PC-3 (cell line): ENCODE results near the gene CNTN4. TPM values are rescaled to one million over a fixed set of nuclear protein-coding genes. Genes with fewer than 3 reads are reported as not detected.

Source experiments
- ATAC-seq: fragments of 200-7000 bp; cut with Tn5 transposase; 2 replicates; pipeline ENCODE4 v1.9.1; 2020; ENCODE audit warnings: mild to moderate bottlenecking, moderate library complexity
- BruUV-seq: library from RNA; stranded (reverse); fragments of 400-500 nt; replicated peaks from 2 replicates; lab custom pipeline; 2021; lab: Mats Ljungman, UMichigan
- CTCF ChIA-PET: fragments of 300-600 bp; sonication (Branson Sonifier 250); formaldehyde crosslinking; loops from one replicate; lab custom pipeline; 2022; ENCODE audit warnings: antibody characterized with exemption; lab: Charles Lee
- POLR2A ChIA-PET: fragments of 300-600 bp; sonication (Branson Sonifier 250); formaldehyde crosslinking; loops from one replicate; lab custom pipeline; 2022; ENCODE audit warnings: antibody characterized with exemption; ENCODE audit not compliant: unreplicated experiment; lab: Charles Lee
- DNase-seq: peaks from one replicate; pipeline ENCODE4 v3.0.0-alpha.2; 2015
- H2AFZ ChIP-seq: fragments of 300-600 bp; sonication (generic); 2 replicates; pipeline ENCODE4 v1.6.0; 2016; ENCODE audit warnings: antibody characterized with exemption, low read length
- H3F3A ChIP-seq: fragments of 300-600 bp; sonication (generic); one replicate; pipeline ENCODE4 v1.6.0; 2017; ENCODE audit warnings: antibody characterized with exemption, low read length, control low read depth, mild to moderate bottlenecking; ENCODE audit not compliant: unreplicated experiment
- H3K27ac ChIP-seq: fragments of 300-600 bp; sonication (generic); 2 replicates; pipeline ENCODE4 v1.5.1; 2016; ENCODE audit warnings: mild to moderate bottlenecking, low read length
- H3K27me3 ChIP-seq: fragments of 300-600 bp; sonication (generic); 2 replicates; pipeline ENCODE4 v1.6.1; 2016; ENCODE audit warnings: low read length, mixed read lengths
- H3K36me3 ChIP-seq: fragments of 300-600 bp; sonication (generic); 2 replicates; pipeline ENCODE4 v1.6.1; 2016; ENCODE audit warnings: low read depth, mixed run types, low read length, mixed read lengths
- H3K4me1 ChIP-seq: fragments of 300-600 bp; sonication (generic); 2 replicates; pipeline ENCODE4 v1.5.1; 2016; ENCODE audit warnings: low read length; ENCODE audit not compliant: insufficient read depth
- H3K4me2 ChIP-seq: fragments of 300-600 bp; sonication (generic); 2 replicates; pipeline ENCODE4 v1.6.0; 2016; ENCODE audit warnings: low read length
- H3K4me3 ChIP-seq: fragments of 300-600 bp; sonication (generic); 2 replicates; pipeline ENCODE4 v1.5.1; 2016; ENCODE audit warnings: mild to moderate bottlenecking, low read length, mixed read lengths
- H3K79me2 ChIP-seq: fragments of 300-600 bp; sonication (generic); 2 replicates; pipeline ENCODE4 v1.6.1; 2017; ENCODE audit warnings: low read length, mixed read lengths
- H3K9ac ChIP-seq: fragments of 300-600 bp; sonication (generic); 2 replicates; pipeline ENCODE4 v1.6.0; 2016; ENCODE audit warnings: mild to moderate bottlenecking, low read length
- H3K9me2 ChIP-seq: fragments of 300-600 bp; sonication (generic); replicated peaks from 2 replicates; pipeline ENCODE4 v1.6.1; 2016; ENCODE audit warnings: mixed run types, low read length, mixed read lengths
- H3K9me3 ChIP-seq: fragments of 300-600 bp; sonication (generic); 2 replicates; pipeline ENCODE4 v1.6.1; 2016; ENCODE audit warnings: low read length, mixed read lengths
- H4K20me1 ChIP-seq: fragments of 300-600 bp; sonication (generic); 2 replicates; pipeline ENCODE4 v1.6.1; 2016; ENCODE audit warnings: low read length, mixed read lengths
- EZH2 ChIP-seq: fragments of 300-600 bp; sonication (generic); IDR thresholded peaks from one replicate; pipeline ENCODE4 v1.6.1; 2017; ENCODE audit warnings: antibody characterized with exemption, mild to moderate bottlenecking, low read length; ENCODE audit not compliant: unreplicated experiment
- EZH2phosphoT487 ChIP-seq: fragments of 300-600 bp; sonication (generic); IDR thresholded peaks from 2 replicates; pipeline ENCODE4 v1.6.1; 2018; ENCODE audit warnings: mild to moderate bottlenecking, antibody characterized with exemption, low read length, borderline replicate concordance
- intact Hi-C: fragments of 100-400 bp; cut with micrococcal nuclease; formaldehyde crosslinking; loops from 2 replicates; pipeline ENCODE4 v1.9.0; 2023
- total RNA-seq: library from RNA; depleted of rRNA; stranded (reverse); fragments of >200 nt; gene quantifications from 2 replicates; pipeline ENCODE4 v1.2.3, GENCODE V29; 2014
- TF ChIP-seq, protein P1 (sequence below): fragments of 300-600 bp; sonication (generic); conservative IDR thresholded peaks from 2 replicates; pipeline ENCODE4 v1.5.1; 2017; ENCODE audit warnings: antibody characterized with exemption, low read depth, mild to moderate bottlenecking, low read length

The CNTN4 gene
- total RNA-seq, 1 experiment from 2014 or later, result not detected

DNA sequence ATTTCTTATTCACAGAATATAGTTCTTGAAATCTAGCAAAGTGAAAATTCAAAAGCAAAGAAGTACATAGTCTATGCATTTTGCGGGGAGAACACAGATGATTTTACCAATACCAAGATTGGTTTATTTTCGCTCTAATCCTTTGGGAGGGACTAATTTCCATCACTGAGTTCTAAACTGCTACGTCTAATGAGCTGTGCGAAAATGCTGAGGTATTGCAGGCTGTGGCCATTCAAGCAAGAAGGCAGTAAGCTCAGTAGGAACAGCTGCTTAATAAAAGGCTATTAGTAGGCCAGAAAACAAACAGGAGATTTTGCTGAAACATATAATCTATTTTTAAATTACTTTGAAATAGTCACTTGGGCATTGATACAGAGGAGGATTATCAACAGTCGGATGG lies 379.0 kb downstream of the CNTN4 start:
- Histone ChIP-seq H3K9me3 (peaks cover 17% of the 10 kb centered on the region; the same call in 1 of the 2 replicates), H4K20me1 (no peaks in the 10 kb centered on the region), H3K4me2 (no peak overlapping the region), H3K36me3 (no peaks in the 10 kb centered on the region), H3K27ac (no peak overlapping the region), H3K4me3 (no peak overlapping the region), H2AFZ (no peak overlapping the region), H3K27me3 (no peaks in the 10 kb centered on the region), H3K4me1 (no peaks in the 10 kb centered on the region), H3K9ac (no peak overlapping the region), H3F3A (no peaks in the 10 kb centered on the region), H3K79me2 (no peaks in the 10 kb centered on the region), H3K9me2 (no peaks in the 10 kb centered on the region)
- POLR2A ChIA-PET, result no interaction called here
- intact Hi-C loops, result no loop called here
- no peak for ATAC-seq
- BruUV-seq, result no TSS peak
- CTCF ChIA-PET, result no interaction called here
- DNase-seq, result no peak
- TF ChIP-seq, protein P1, sequence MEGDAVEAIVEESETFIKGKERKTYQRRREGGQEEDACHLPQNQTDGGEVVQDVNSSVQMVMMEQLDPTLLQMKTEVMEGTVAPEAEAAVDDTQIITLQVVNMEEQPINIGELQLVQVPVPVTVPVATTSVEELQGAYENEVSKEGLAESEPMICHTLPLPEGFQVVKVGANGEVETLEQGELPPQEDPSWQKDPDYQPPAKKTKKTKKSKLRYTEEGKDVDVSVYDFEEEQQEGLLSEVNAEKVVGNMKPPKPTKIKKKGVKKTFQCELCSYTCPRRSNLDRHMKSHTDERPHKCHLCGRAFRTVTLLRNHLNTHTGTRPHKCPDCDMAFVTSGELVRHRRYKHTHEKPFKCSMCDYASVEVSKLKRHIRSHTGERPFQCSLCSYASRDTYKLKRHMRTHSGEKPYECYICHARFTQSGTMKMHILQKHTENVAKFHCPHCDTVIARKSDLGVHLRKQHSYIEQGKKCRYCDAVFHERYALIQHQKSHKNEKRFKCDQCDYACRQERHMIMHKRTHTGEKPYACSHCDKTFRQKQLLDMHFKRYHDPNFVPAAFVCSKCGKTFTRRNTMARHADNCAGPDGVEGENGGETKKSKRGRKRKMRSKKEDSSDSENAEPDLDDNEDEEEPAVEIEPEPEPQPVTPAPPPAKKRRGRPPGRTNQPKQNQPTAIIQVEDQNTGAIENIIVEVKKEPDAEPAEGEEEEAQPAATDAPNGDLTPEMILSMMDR, result no peak
- no peak for TF ChIP-seq EZH2
- TF ChIP-seq EZH2phosphoT487, result no peak

DNA sequence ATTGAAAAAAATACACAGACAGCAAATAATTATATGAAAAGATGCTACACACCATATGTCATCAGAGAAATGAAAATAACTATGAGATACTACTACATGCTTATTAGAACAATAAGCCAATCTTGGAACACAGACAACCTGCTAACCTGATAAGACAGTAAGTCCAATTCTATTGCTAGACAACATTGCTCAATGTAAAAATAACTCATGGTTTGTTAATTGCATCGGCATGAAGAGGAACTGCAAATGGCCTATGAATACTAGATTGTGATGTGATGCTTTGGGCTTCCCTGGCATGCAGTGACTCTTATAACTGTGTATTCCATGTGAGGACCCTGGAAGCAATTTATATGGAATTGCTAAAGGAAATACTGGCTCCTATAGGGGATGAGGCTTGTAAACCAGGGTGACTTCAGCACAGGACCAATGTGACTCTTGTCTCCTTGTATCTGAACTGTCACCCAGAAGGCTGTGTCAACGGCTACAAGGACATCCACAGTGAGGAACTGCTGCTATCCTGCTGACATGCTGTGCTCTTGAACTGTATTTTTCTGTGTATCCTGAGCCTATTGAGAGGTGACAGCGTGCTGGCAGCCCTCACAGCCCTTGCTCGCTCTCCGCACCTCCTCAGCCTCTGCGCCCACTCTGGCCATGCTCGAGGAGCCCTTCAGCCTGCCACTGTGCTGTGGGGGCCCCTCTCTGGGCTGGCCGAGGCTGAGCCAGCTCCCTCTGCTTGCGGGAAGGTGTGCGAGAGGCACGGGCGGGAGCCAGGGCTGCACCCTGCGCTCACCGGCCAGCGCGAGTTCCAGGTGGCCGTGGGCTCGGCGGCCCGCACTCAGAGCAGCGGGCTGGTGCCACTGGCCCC lies 385.7 kb downstream of the CNTN4 start:
- TF ChIP-seq, protein P1, result no peak
- no peak for TF ChIP-seq EZH2
- no peak for TF ChIP-seq EZH2phosphoT487
- POLR2A ChIA-PET, result no interaction called here
- H3K36me3 ChIP-seq, result no peaks in the 10 kb centered on the region
- CTCF ChIA-PET, result no interaction called here
- H3K9me3 ChIP-seq, result peaks cover 14% of the 10 kb centered on the region; the same call in 1 of the 2 replicates
- H3K27ac ChIP-seq, result no peak overlapping the region
- H3K4me3 ChIP-seq, result no peak overlapping the region
- no peak overlapping the region for H2AFZ ChIP-seq
- DNase-seq, result no peak
- intact Hi-C loops, result no loop called here
- H3K9ac ChIP-seq, result no peak overlapping the region
- no peaks in the 10 kb centered on the region for H3F3A ChIP-seq
- no peaks in the 10 kb centered on the region for H3K9me2 ChIP-seq
- no peak overlapping the region for H3K4me2 ChIP-seq
- H4K20me1 ChIP-seq, result no peaks in the 10 kb centered on the region
- ATAC-seq, result no peak
- BruUV-seq, result no TSS peak
- H3K27me3 ChIP-seq, result no peaks in the 10 kb centered on the region
- no peaks in the 10 kb centered on the region for H3K4me1 ChIP-seq
- H3K79me2 ChIP-seq, result no peaks in the 10 kb centered on the region

DNA sequence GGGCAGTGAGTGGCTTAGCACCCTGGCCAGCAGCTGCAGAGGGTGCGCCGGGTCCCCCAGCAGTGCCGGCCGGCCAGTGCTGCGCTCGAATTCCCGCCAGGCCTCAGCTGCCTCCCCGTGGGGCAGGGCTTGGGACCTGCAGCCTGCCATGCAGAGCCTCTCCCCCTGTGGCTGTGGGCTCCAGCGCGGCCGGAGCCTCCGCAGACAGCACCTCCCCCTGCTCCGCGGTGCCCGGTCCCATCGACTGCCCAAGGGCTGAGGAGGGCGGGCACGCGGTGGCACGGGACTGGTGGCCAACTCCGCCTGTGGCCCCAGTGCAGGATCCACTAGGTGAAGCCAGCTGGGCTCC lies 386.3 kb downstream of the CNTN4 start:
- ChIA-PET CTCF (no interaction called here), POLR2A (no interaction called here)
- no peak overlapping the region for H3K4me3 ChIP-seq
- no peaks in the 10 kb centered on the region for H3K4me1 ChIP-seq
- no peak overlapping the region for H3K9ac ChIP-seq
- no peak overlapping the region for H3K27ac ChIP-seq
- H3K27me3 ChIP-seq, result no peaks in the 10 kb centered on the region
- H3K9me2 ChIP-seq, result no peaks in the 10 kb centered on the region
- intact Hi-C loops, result no loop called here
- H3K9me3 ChIP-seq, result peaks cover 14% of the 10 kb centered on the region; the same call in 1 of the 2 replicates
- no peaks in the 10 kb centered on the region for H3F3A ChIP-seq
- TF ChIP-seq EZH2 (no peak), EZH2phosphoT487 (no peak)
- TF ChIP-seq, protein P1, result no peak
- DNase-seq (no peak), ATAC-seq (no peak)
- BruUV-seq, result no TSS peak
- no peaks in the 10 kb centered on the region for H4K20me1 ChIP-seq
- H3K36me3 ChIP-seq, result no peaks in the 10 kb centered on the region
- H3K79me2 ChIP-seq, result no peaks in the 10 kb centered on the region
- H3K4me2 ChIP-seq, result no peak overlapping the region
- no peak overlapping the region for H2AFZ ChIP-seq
